ENCODE measurements around the gene TOE1.
"Not testable (repeated sequence)": the region's sequence is repeated elsewhere in the genome, so short reads cannot be mapped to it uniquely, and the experiment has no call there.

TOE1 gene

DNA sequence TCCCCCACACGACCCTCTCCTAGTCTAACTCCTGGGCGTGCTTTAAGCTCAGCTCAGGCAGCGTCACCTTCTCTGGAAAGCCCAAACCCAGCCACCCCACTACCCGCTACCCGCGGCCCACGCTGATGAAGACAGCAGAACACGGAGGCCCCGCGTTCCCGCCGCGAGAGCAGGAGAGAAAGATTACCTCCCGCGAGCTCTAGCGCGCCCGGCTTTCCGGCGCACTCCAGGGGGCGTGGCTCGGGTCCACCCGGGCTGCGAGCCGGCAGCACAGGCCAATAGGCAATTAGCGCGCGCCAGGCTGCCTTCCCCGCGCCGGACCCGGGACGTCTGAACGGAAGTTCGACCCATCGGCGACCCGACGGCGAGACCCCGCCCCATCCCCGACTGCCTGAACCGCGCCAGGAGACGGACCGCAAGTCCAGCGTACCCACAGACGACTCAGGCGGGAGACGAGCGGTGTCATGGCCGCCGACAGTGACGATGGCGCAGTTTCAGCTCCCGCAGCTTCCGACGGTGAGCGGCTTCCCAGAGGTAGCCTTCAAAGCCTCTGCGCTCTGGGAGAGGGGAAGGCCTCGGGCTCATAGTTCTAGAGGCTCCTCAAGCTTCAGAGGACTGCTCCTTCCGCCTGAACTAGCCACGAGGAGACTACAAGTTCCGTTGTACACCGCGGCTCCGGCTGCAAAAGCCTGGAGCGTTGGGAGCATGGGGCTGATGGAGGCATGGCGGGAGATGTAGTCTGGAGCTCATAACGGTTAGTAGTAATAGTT, at the start of gene TOE1, which contains the start of gene MUTYH:
Gene TOE1, plus strand, starts transcription at position 382 of the 770 bp plus-strand sequence. Its CDS starts 83 bp downstream, at position 465.
Gene MUTYH, minus strand, starts transcription at position 652 of the 770 bp plus-strand sequence. CDS start 5,935 bp downstream, outside the sequence.
- H3K4me2 ChIP-seq (ENCODE audit: low read length): peak within 1 kb of the TSS; percentile 75
- H3K27me3 ChIP-seq (ENCODE audit: control insufficient read depth, insufficient read depth, low read length): no peaks in the 10 kb centered on the region
- H3K9ac ChIP-seq: peak within 1 kb of the TSS; percentile 38
- H3K27ac ChIP-seq: peak within 1 kb of the TSS; percentile 98
- peak within 1 kb of the TSS; percentile 78 for H2AFZ ChIP-seq
- peaks cover 2% of the 10 kb centered on the region for H3K79me2 ChIP-seq
- TF ChIP-seq, protein P1, sequence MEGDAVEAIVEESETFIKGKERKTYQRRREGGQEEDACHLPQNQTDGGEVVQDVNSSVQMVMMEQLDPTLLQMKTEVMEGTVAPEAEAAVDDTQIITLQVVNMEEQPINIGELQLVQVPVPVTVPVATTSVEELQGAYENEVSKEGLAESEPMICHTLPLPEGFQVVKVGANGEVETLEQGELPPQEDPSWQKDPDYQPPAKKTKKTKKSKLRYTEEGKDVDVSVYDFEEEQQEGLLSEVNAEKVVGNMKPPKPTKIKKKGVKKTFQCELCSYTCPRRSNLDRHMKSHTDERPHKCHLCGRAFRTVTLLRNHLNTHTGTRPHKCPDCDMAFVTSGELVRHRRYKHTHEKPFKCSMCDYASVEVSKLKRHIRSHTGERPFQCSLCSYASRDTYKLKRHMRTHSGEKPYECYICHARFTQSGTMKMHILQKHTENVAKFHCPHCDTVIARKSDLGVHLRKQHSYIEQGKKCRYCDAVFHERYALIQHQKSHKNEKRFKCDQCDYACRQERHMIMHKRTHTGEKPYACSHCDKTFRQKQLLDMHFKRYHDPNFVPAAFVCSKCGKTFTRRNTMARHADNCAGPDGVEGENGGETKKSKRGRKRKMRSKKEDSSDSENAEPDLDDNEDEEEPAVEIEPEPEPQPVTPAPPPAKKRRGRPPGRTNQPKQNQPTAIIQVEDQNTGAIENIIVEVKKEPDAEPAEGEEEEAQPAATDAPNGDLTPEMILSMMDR (IDR thresholded peaks at IDR 0.05): no peak
- H3K4me3 ChIP-seq (ENCODE audit: low read depth, low read length): peak within 1 kb of the TSS; percentile 90
- H3K36me3 ChIP-seq (ENCODE audit: control insufficient read depth, insufficient read depth, low read length): no peaks in the 10 kb centered on the region
- H3K9me3 ChIP-seq (ENCODE audit: control insufficient read depth, low read length): no peaks in the 10 kb centered on the region
- peaks cover 4% of the 10 kb centered on the region for H3K4me1 ChIP-seq

DNA sequence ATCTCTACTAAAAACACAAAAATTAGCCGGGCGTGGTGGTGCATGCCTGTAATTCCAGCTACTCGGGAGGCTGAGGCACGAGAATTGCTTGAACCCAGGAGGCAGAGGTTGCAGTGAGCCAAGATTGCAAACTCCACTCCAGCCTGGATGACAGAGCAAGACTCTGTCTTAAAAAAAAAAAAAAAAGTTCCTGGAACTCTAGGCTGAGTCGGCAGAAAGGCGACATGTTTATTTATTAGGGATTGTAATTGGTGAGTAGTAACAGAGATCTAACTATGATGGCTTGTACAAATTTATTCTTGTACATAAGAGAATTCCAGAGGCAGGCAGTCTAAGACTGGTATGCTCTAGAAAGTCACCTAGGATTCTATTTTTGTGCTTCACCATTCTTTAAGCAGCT, 49.0 kb upstream of the TOE1 start:
- H3K9ac ChIP-seq; H3K79me2 ChIP-seq; H3K4me2 ChIP-seq (ENCODE audit: low read length); H3K4me1 ChIP-seq; H2AFZ ChIP-seq; H3K4me3 ChIP-seq (ENCODE audit: low read depth, low read length); H3K36me3 ChIP-seq (ENCODE audit: control insufficient read depth, insufficient read depth, low read length); H3K27me3 ChIP-seq (ENCODE audit: control insufficient read depth, insufficient read depth, low read length); H3K9me3 ChIP-seq (ENCODE audit: control insufficient read depth, low read length); H3K27ac ChIP-seq: not testable (repeated sequence)

GRCh38 chr1:45291716-45292115, 48.3 kb upstream of the TOE1 start:
- no peaks in the 10 kb centered on the region for H3K27me3 ChIP-seq (ENCODE audit: control insufficient read depth, insufficient read depth, low read length)
- H3K36me3 ChIP-seq (ENCODE audit: control insufficient read depth, insufficient read depth, low read length): no peaks in the 10 kb centered on the region
- no peak overlapping the region for H3K27ac ChIP-seq
- H3K79me2 ChIP-seq: no peaks in the 10 kb centered on the region
- no peak overlapping the region for H3K9ac ChIP-seq
- no peak overlapping the region for H2AFZ ChIP-seq
- TF ChIP-seq, protein P1 (IDR thresholded peaks at IDR 0.05): no peak
- no peaks in the 10 kb centered on the region for H3K9me3 ChIP-seq (ENCODE audit: control insufficient read depth, low read length)
- H3K4me1 ChIP-seq: no peaks in the 10 kb centered on the region
- H3K4me3 ChIP-seq (ENCODE audit: low read depth, low read length): no peak overlapping the region
- H3K4me2 ChIP-seq (ENCODE audit: low read length): no peak overlapping the region

GRCh38 chr1:45297666-45298356, 42.2 kb upstream of the TOE1 start:
- H3K27ac ChIP-seq: no peak overlapping the region
- no peak overlapping the region for H3K9ac ChIP-seq

GRCh38 chr1:45299296-45299695, 40.7 kb upstream of the TOE1 start:
- no peak overlapping the region for H3K9ac ChIP-seq
- no peaks in the 10 kb centered on the region for H3K79me2 ChIP-seq
- no peaks in the 10 kb centered on the region for H3K9me3 ChIP-seq (ENCODE audit: control insufficient read depth, low read length)
- no peaks in the 10 kb centered on the region for H3K4me1 ChIP-seq
- H3K36me3 ChIP-seq (ENCODE audit: control insufficient read depth, insufficient read depth, low read length): no peaks in the 10 kb centered on the region
- no peak overlapping the region for H2AFZ ChIP-seq
- H3K27me3 ChIP-seq (ENCODE audit: control insufficient read depth, insufficient read depth, low read length): no peaks in the 10 kb centered on the region
- no peak overlapping the region for H3K4me3 ChIP-seq (ENCODE audit: low read depth, low read length)
- TF ChIP-seq, protein P1 (IDR thresholded peaks at IDR 0.05): no peak
- no peak overlapping the region for H3K4me2 ChIP-seq (ENCODE audit: low read length)
- H3K27ac ChIP-seq: no peak overlapping the region

More at GRCh38 chr1:45297666-45298356, 42.2 kb upstream of the TOE1 start:
- Histone ChIP-seq H3K36me3 (ENCODE audit: control insufficient read depth, insufficient read depth, low read length) (no peaks in the 10 kb centered on the region), H3K4me1 (no peaks in the 10 kb centered on the region), H3K4me3 (ENCODE audit: low read depth, low read length) (no peak overlapping the region), H2AFZ (no peak overlapping the region), H3K27me3 (ENCODE audit: control insufficient read depth, insufficient read depth, low read length) (no peaks in the 10 kb centered on the region), H3K79me2 (no peaks in the 10 kb centered on the region), H3K9me3 (ENCODE audit: control insufficient read depth, low read length) (no peaks in the 10 kb centered on the region), H3K4me2 (ENCODE audit: low read length) (no peak overlapping the region)
- TF ChIP-seq, protein P1 (IDR thresholded peaks at IDR 0.05): no peak

Measured in parathyroid adenoma (tissue), 2 donors.